ENCODE data around the gene CRYZL1. TPM values are rescaled to one million over a fixed set of nuclear protein-coding genes. Genes with fewer than 3 reads are reported as not detected.

CRYZL1 gene
- total and polyA plus RNA-seq, 2 experiments from 2014 or later: 13.6 to 37.4 TPM

GRCh38 chr21:33654412-33654811 lies 12.9 kb upstream of the CRYZL1 start:
- 88 to 91% methylated on average over 4 of the region's 4 CpGs for WGBS, 2 experiments (ENCODE audit: low coverage in 1 of 2, low lambda C conversion rate in 2 of 2, missing lambda C conversion rate in 2 of 2)
- Histone ChIP-seq H3K9me2 (ENCODE audit: insufficient read depth) (no peaks in the 10 kb centered on the region), H3F3A (ENCODE audit: insufficient read depth) (peaks cover 15% of the 10 kb centered on the region), H3K4me2 (ENCODE audit: unreplicated experiment) (no peak overlapping the region), H3K27ac (no peak overlapping the region), H2AFZ (no peak overlapping the region), H3K9ac (no peak overlapping the region), H3K36me3 (ENCODE audit: low read depth) (peaks cover 5% of the 10 kb centered on the region; the same call in 1 of the 2 replicates), H3K4me1 (ENCODE audit: insufficient read depth) (peaks cover 17% of the 10 kb centered on the region; the same call in 1 of the 2 replicates), H3K4me3 (no peak overlapping the region), H3K79me2 (ENCODE audit: insufficient read depth) (peaks cover 100% of the 10 kb centered on the region), H4K20me1 (ENCODE audit: insufficient read depth) (peaks cover 18% of the 10 kb centered on the region), H3K27me3 (replicated peaks; ENCODE audit: insufficient read depth) (no peaks in the 10 kb centered on the region), H3K9me3 (ENCODE audit: low read depth) (no peaks in the 10 kb centered on the region)
- in situ Hi-C loops (cut with MboI): no loop called here
- TF ChIP-seq EZH2 (IDR thresholded peaks at IDR 0.05; ENCODE audit: insufficient read depth, poor library complexity, severe bottlenecking): no peak
- no peak for TF ChIP-seq EZH2phosphoT487 (IDR thresholded peaks at IDR 0.05; ENCODE audit: insufficient read depth, low read depth)
- DNase-seq: no peak

- H3K36me3 ChIP-seq (ENCODE audit: low read depth): peaks cover 5% of the 10 kb centered on the region; the same call in 1 of the 2 replicates
- WGBS, 2 experiments (ENCODE audit: low coverage in 1 of 2, low lambda C conversion rate in 2 of 2, missing lambda C conversion rate in 2 of 2): 95 to 97% methylated on average over 8 of the region's 8 CpGs
- no peak for DNase-seq
- no peaks in the 10 kb centered on the region for H3K9me2 ChIP-seq (ENCODE audit: insufficient read depth)
- H2AFZ ChIP-seq: no peak overlapping the region
- H3K79me2 ChIP-seq (ENCODE audit: insufficient read depth): peaks cover 100% of the 10 kb centered on the region
- H3K4me1 ChIP-seq (ENCODE audit: insufficient read depth): peaks cover 17% of the 10 kb centered on the region; the same call in 1 of the 2 replicates
- no peak overlapping the region for H3K4me2 ChIP-seq (ENCODE audit: unreplicated experiment)
- H3K4me3 ChIP-seq: no peak overlapping the region
- H3K27ac ChIP-seq: no peak overlapping the region
- peaks cover 18% of the 10 kb centered on the region for H4K20me1 ChIP-seq (ENCODE audit: insufficient read depth)
- no peak for TF ChIP-seq EZH2 (IDR thresholded peaks at IDR 0.05; ENCODE audit: insufficient read depth, poor library complexity, severe bottlenecking)
- no peak for TF ChIP-seq EZH2phosphoT487 (IDR thresholded peaks at IDR 0.05; ENCODE audit: insufficient read depth, low read depth)
- no peaks in the 10 kb centered on the region for H3K9me3 ChIP-seq (ENCODE audit: low read depth)
- in situ Hi-C loops (cut with MboI): no loop called here
- no peak overlapping the region for H3K9ac ChIP-seq
- peaks cover 15% of the 10 kb centered on the region for H3F3A ChIP-seq (ENCODE audit: insufficient read depth)
- H3K27me3 ChIP-seq (replicated peaks; ENCODE audit: insufficient read depth): no peaks in the 10 kb centered on the region
These were observed 10.6 kb upstream of the CRYZL1 start for GRCh38 chr21:33651965-33652680.

GRCh38 chr21:33650929-33651509 lies 9.5 kb upstream of the CRYZL1 start:
- 55 to 62% methylated on average over 7 of the region's 7 CpGs for WGBS, 2 experiments (ENCODE audit: low coverage in 1 of 2, low lambda C conversion rate in 2 of 2, missing lambda C conversion rate in 2 of 2)
- no peak for DNase-seq
- H3K79me2 ChIP-seq (ENCODE audit: insufficient read depth): peaks cover 100% of the 10 kb centered on the region
- peaks cover 18% of the 10 kb centered on the region for H4K20me1 ChIP-seq (ENCODE audit: insufficient read depth)
- H3K4me3 ChIP-seq: no peak overlapping the region
- TF ChIP-seq EZH2 (IDR thresholded peaks at IDR 0.05; ENCODE audit: insufficient read depth, poor library complexity, severe bottlenecking) (no peak), EZH2phosphoT487 (IDR thresholded peaks at IDR 0.05; ENCODE audit: insufficient read depth, low read depth) (no peak)
- H3K4me1 ChIP-seq (ENCODE audit: insufficient read depth): peaks cover 16% of the 10 kb centered on the region; the same call in 1 of the 2 replicates
- no peak overlapping the region for H3K4me2 ChIP-seq (ENCODE audit: unreplicated experiment)
- H3K9me2 ChIP-seq (ENCODE audit: insufficient read depth): no peaks in the 10 kb centered on the region
- H3K36me3 ChIP-seq (ENCODE audit: low read depth): peaks cover 5% of the 10 kb centered on the region; the same call in 1 of the 2 replicates
- in situ Hi-C loops (cut with MboI): no loop called here
- no peak overlapping the region for H2AFZ ChIP-seq
- H3K9ac ChIP-seq: no peak overlapping the region
- no peaks in the 10 kb centered on the region for H3K9me3 ChIP-seq (ENCODE audit: low read depth)
- H3F3A ChIP-seq (ENCODE audit: insufficient read depth): peaks cover 15% of the 10 kb centered on the region
- no peak overlapping the region for H3K27ac ChIP-seq
- H3K27me3 ChIP-seq (replicated peaks; ENCODE audit: insufficient read depth): no peaks in the 10 kb centered on the region

DNA sequence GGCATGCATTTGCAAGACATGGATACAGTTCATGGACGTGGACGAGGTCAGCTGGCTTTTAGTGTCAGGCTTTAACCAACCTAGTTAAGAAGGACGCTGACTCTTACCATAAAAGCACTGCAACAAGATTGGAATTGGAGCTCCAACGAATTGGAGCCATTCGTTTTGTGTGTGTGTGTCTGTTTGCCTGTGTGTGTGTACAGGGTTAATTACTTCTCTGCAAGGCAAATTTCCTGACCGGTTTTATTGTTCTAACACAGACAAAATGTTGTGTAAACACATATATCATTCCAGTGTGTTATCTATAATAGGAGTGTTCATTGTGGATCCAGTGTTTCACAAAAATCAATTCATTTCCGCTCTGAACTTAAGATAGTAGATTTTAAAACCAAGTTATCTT lies 8.7 kb upstream of the CRYZL1 start:
- Histone ChIP-seq H3K79me2 (ENCODE audit: insufficient read depth) (peaks cover 100% of the 10 kb centered on the region), H3K27me3 (replicated peaks; ENCODE audit: insufficient read depth) (no peaks in the 10 kb centered on the region), H3K9me3 (ENCODE audit: low read depth) (no peaks in the 10 kb centered on the region), H3K9ac (no peak overlapping the region), H3K4me2 (ENCODE audit: unreplicated experiment) (no peak overlapping the region), H3F3A (ENCODE audit: insufficient read depth) (peaks cover 15% of the 10 kb centered on the region), H3K27ac (no peak overlapping the region), H3K4me3 (no peak overlapping the region), H3K4me1 (ENCODE audit: insufficient read depth) (peaks cover 16% of the 10 kb centered on the region), H2AFZ (no peak overlapping the region), H3K36me3 (ENCODE audit: low read depth) (peaks cover 5% of the 10 kb centered on the region; the same call in 1 of the 2 replicates), H4K20me1 (ENCODE audit: insufficient read depth) (peaks cover 18% of the 10 kb centered on the region), H3K9me2 (ENCODE audit: insufficient read depth) (no peaks in the 10 kb centered on the region)
- TF ChIP-seq EZH2 (IDR thresholded peaks at IDR 0.05; ENCODE audit: insufficient read depth, poor library complexity, severe bottlenecking) (no peak), EZH2phosphoT487 (IDR thresholded peaks at IDR 0.05; ENCODE audit: insufficient read depth, low read depth) (no peak)
- in situ Hi-C loops (cut with MboI): no loop called here
- 82 to 87% methylated on average over 7 of the region's 7 CpGs for WGBS, 2 experiments (ENCODE audit: low coverage in 1 of 2, low lambda C conversion rate in 2 of 2, missing lambda C conversion rate in 2 of 2)
- no peak for DNase-seq
